Tibial artery (tissue), 4 donors: Measurements from ENCODE around the gene FAM83D.

Source experiments
- DNase-seq, 2 donors: peaks; one replicate each; pipeline ENCODE4 v3.0.0-alpha.2; 2019
- H3K27ac ChIP-seq, 2 donors: fragments of 200-600 bp; sonication (generic) in 1 of 2; 1 replicate in 1 of 2; 2 replicates in 1 of 2; pipeline ENCODE4 v1.5.1; 2018 to 2019; ENCODE audit warnings: mild to moderate bottlenecking in 1 of 2
- H3K27me3 ChIP-seq, 2 donors: fragments of 200-600 bp; sonication (generic) in 1 of 2; one replicate each; pipeline versions ENCODE4 v1.5.1 to v1.6.0; 2016 to 2019
- H3K36me3 ChIP-seq, 3 donors: fragments of 200-600 bp; sonication (generic) in 2 of 3; one replicate each; pipeline ENCODE4 v1.5.1; 2016 to 2019; ENCODE audit warnings: mild to moderate bottlenecking in 2 of 3
- H3K4me1 ChIP-seq, 4 donors: fragments of 200-600 bp; sonication (generic) in 2 of 4; 1 replicate in 3 of 4; 2 replicates in 1 of 4; pipeline ENCODE4 v1.5.1; 2016 to 2019
- H3K4me3 ChIP-seq, 2 donors: fragments of 200-600 bp; sonication (generic) in 1 of 2; 1 replicate in 1 of 2; 2 replicates in 1 of 2; pipeline ENCODE4 v1.5.1; 2018 to 2019; ENCODE audit warnings: mild to moderate bottlenecking in 2 of 2
- H3K9me3 ChIP-seq, 3 donors: fragments of 200-600 bp; sonication (generic) in 1 of 3; one replicate each; pipeline ENCODE4 v1.5.1; 2016 to 2019
- intact Hi-C: fragments of 100-400 bp; cut with DNase I; formaldehyde crosslinking; loops from one replicate; pipeline ENCODE4 v1.15.0; 2023; ENCODE audit warnings: low total_unique reads
- TF ChIP-seq, protein P1 (sequence below), 2 experiments: fragments of 200-600 bp in 1 of 2; fragments of 450-650 bp in 1 of 2; IDR thresholded peaks; one replicate each; pipeline ENCODE4 v1.5.1; 2017 to 2019; ENCODE audit warnings: antibody characterized with exemption in 2 of 2, mild to moderate bottlenecking in 1 of 2, moderate library complexity in 1 of 2

FAM83D gene

DNA sequence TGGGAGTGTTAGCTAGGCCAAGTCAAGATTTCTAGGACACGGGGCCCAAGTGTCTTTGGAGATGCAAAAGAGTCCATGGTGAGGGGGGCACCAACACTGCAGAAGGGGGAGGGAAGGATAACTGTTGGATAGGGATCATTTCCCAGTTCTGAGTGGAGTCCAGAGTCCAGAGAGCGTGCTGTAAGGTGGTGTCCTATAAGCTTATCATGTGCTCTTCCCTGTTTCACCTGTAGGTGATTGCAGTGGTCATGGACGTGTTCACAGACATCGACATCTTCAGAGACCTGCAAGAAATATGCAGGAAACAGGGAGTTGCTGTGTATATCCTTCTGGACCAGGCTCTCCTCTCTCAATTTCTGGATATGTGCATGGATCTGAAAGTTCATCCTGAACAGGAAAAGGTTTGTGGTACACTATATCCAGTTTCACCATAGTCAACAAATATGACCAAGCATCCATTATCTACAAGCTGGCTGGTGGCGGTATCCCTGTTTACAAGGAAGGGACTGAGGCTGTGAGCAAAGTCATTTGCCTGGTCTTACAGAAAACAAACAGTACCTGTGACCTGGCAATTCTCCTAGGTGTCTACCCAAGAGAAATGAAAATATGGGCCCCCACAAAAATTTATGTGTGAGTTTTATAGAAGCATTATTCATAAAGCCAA is 15.6 kb downstream of the FAM83D start:
- TF ChIP-seq, protein P1, sequence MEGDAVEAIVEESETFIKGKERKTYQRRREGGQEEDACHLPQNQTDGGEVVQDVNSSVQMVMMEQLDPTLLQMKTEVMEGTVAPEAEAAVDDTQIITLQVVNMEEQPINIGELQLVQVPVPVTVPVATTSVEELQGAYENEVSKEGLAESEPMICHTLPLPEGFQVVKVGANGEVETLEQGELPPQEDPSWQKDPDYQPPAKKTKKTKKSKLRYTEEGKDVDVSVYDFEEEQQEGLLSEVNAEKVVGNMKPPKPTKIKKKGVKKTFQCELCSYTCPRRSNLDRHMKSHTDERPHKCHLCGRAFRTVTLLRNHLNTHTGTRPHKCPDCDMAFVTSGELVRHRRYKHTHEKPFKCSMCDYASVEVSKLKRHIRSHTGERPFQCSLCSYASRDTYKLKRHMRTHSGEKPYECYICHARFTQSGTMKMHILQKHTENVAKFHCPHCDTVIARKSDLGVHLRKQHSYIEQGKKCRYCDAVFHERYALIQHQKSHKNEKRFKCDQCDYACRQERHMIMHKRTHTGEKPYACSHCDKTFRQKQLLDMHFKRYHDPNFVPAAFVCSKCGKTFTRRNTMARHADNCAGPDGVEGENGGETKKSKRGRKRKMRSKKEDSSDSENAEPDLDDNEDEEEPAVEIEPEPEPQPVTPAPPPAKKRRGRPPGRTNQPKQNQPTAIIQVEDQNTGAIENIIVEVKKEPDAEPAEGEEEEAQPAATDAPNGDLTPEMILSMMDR (IDR thresholded peaks at IDR 0.05) = no peak
- Histone ChIP-seq H3K9me3 (no peaks in the 10 kb centered on the region), H3K27ac (no peak overlapping the region), H3K4me1 (no peaks in the 10 kb centered on the region), H3K4me3 (no peak overlapping the region), H3K27me3 (no peaks in the 10 kb centered on the region), H3K36me3 (no peaks in the 10 kb centered on the region)
- intact Hi-C loops = no loop called here
- DNase-seq = no peak

DNA sequence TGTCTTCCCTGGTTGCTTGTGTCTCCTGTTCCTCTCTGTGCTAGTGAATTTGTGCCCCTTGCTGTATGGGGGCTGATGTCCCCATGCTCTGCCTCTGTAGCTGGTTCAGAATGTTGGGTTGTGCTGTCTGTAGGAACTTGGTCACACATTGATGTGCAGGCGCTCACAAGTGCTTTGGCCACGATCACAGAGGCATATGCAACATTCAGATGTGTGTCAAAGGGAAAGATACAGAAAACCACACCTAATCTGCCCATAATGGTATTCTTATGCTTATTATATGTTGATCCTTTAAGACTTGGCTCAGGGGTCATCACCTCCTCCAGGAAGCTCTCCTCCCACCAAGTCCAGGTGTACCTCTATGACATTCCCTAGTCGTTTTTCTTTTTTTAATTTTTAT is 18.8 kb downstream of the FAM83D start:
- H3K27me3 ChIP-seq = no peaks in the 10 kb centered on the region
- H3K36me3 ChIP-seq = no peaks in the 10 kb centered on the region
- intact Hi-C loops = no loop called here
- no peaks in the 10 kb centered on the region for H3K4me1 ChIP-seq
- TF ChIP-seq, protein P1 (IDR thresholded peaks at IDR 0.05) = no peak
- no peaks in the 10 kb centered on the region for H3K9me3 ChIP-seq
- no peak overlapping the region for H3K27ac ChIP-seq
- DNase-seq = no peak
- H3K4me3 ChIP-seq = no peak overlapping the region

DNA sequence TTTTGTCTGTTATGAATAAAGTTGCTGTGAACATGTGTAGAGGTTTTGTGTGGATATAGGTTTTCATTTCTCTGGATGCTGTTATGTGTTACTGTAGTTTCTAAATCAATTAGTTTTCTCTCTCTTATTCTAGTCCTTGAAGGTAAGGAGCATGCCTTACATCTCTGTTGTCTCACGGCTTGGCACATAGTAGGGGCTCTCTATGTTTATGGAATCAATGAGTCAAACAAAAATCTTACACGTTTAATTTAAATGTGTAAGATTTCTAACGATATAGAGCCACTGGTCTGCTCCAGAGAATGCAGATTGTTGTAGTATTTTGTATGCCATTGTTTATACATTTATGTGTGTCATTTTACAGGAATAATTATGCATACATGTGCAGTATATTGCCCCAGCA is 20.6 kb downstream of the FAM83D start:
- Histone ChIP-seq H3K36me3 (no peaks in the 10 kb centered on the region), H3K9me3 (no peaks in the 10 kb centered on the region), H3K27me3 (no peaks in the 10 kb centered on the region), H3K4me1 (no peaks in the 10 kb centered on the region), H3K4me3 (no peak overlapping the region), H3K27ac (no peak overlapping the region)
- TF ChIP-seq, protein P1 (IDR thresholded peaks at IDR 0.05) = no peak
- no peak for DNase-seq
- intact Hi-C loops = no loop called here

DNA sequence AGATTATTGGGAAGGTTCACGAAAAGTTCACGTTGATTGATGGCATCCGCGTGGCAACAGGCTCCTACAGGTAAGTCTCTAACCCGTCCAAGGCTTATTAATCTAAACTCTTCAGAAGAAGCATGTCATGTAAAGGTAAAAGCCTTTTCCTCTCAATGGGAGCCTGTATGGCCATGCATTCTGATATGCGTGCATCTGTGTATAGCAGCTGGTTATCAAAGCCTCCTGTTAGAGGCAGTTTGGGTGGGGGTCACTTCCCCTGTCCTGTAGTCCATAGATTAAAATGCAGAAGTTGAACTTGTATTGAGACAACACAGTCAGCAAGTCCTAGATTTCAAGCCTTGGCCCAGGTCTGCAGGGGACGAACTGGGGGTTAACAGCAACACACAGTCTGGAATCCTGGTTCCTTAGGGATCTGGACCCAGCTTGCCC is 21.7 kb downstream of the FAM83D start:
- Histone ChIP-seq H3K27ac (no peak overlapping the region), H3K4me3 (no peak overlapping the region), H3K36me3 (no peaks in the 10 kb centered on the region), H3K4me1 (no peaks in the 10 kb centered on the region), H3K9me3 (no peaks in the 10 kb centered on the region), H3K27me3 (no peaks in the 10 kb centered on the region)
- no peak for DNase-seq
- intact Hi-C loops = no loop called here
- TF ChIP-seq, protein P1 (IDR thresholded peaks at IDR 0.05) = no peak

GRCh38 chr20:38950254-38950653 is 24.0 kb downstream of the FAM83D start:
- Histone ChIP-seq H3K4me3 (no peak overlapping the region), H3K4me1 (no peaks in the 10 kb centered on the region), H3K36me3 (no peaks in the 10 kb centered on the region), H3K9me3 (no peaks in the 10 kb centered on the region), H3K27ac (no peak overlapping the region), H3K27me3 (no peaks in the 10 kb centered on the region)
- intact Hi-C loops = no loop called here
- TF ChIP-seq, protein P1 (IDR thresholded peaks at IDR 0.05) = no peak
- DNase-seq = no peak

DNA sequence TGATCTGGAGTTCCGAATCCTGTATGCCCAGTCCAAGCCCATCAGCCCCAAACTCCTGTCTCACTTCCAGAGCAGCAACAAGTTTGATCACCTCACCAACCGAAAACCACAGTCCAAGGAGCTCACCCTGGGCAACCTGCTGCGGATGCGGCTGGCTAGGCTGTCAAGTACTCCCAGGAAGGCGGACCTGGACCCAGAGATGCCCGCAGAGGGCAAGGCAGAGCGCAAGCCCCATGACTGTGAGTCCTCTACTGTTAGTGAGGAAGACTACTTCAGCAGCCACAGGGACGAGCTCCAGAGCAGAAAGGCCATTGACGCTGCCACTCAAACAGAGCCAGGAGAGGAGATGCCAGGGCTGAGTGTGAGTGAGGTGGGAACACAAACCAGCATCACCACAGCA is 25.4 kb downstream of the FAM83D start:
- H3K36me3 ChIP-seq = no peaks in the 10 kb centered on the region
- no peak overlapping the region for H3K4me3 ChIP-seq
- H3K27ac ChIP-seq = no peak overlapping the region
- no peaks in the 10 kb centered on the region for H3K9me3 ChIP-seq
- TF ChIP-seq, protein P1 (IDR thresholded peaks at IDR 0.05) = no peak
- intact Hi-C loops = no loop called here
- no peak for DNase-seq
- no peaks in the 10 kb centered on the region for H3K27me3 ChIP-seq
- H3K4me1 ChIP-seq = no peaks in the 10 kb centered on the region
